HG03442 (cell line): ENCODE measurements around the gene PPFIA1.

Experiments
- ATAC-seq: cut with Tn5 transposase; IDR thresholded peaks from one replicate; pipeline ENCODE4 v1.9.1; 2021; ENCODE audit warnings: mild to moderate bottlenecking, moderate library complexity; ENCODE audit not compliant: unreplicated experiment

Gene PPFIA1

GRCh38 chr11:70409871-70410270, 139.4 kb downstream of the PPFIA1 start:
- ATAC-seq = no peak

DNA sequence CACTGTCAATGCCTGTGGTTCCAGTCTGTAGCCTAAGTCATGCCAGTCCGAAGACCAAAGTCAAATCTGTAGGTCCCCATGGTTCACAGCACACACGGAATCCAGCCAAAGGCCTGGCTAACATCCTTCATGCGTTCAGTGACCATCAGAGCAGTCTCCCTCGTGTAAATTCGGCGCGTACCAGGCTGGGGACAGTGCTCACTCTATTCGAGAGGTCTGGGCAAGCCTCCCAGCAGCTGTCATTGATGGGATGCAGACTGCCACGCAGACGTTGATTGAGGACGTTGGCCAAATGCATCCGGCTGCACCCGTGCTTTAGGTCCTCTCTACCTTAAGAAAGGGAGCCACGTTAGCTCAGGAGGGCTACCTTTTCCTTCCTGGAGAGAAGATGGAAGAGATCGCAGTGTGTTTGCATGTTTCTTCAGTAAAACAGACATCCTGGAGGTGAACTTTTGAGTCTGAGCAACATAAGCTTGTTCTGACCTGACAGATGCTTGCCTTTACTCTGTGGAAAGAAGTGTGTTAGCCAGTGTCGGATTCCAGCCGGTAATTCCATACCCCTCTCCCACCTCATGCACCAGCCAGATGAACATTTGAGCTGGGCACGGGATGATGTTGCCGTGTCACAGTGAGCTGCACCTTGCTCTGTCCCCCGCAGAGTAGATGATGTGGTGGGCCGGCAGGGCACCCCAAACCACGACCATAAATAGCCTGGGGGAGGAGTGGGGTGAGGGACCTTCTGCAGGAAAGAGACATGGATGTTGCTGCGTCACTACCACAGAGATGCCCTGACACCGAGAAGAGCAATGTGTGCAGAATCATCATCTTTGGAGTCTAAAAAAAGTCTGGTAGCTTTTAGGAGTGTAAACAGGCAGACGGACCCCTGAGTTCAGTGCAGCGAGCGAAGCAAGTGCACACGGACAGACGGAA, 140.1 kb downstream of the PPFIA1 start:
- no peak for ATAC-seq

- no peak for ATAC-seq
These were observed 141.4 kb downstream of the PPFIA1 start for GRCh38 chr11:70411713-70412452.

DNA sequence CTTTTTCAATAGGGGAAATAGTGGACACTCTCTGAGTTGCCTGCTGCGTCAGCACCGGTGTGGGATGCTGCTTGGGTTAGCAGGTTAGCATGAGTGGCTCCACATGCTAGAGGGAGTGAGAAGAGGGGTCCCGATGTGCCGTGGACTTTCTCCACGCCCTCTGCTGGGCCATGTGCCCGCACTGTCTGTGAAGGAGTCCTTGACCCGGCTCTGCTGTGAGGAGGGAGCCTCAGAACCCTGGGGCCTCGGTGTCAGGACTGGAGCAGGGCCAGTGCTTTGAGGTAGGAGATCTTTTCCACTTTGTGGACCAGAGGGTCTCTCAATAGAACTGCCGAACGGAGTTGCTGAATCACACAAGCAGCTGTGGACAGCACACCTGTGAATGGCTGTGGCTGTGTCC, 142.7 kb downstream of the PPFIA1 start:
- no peak for ATAC-seq

DNA sequence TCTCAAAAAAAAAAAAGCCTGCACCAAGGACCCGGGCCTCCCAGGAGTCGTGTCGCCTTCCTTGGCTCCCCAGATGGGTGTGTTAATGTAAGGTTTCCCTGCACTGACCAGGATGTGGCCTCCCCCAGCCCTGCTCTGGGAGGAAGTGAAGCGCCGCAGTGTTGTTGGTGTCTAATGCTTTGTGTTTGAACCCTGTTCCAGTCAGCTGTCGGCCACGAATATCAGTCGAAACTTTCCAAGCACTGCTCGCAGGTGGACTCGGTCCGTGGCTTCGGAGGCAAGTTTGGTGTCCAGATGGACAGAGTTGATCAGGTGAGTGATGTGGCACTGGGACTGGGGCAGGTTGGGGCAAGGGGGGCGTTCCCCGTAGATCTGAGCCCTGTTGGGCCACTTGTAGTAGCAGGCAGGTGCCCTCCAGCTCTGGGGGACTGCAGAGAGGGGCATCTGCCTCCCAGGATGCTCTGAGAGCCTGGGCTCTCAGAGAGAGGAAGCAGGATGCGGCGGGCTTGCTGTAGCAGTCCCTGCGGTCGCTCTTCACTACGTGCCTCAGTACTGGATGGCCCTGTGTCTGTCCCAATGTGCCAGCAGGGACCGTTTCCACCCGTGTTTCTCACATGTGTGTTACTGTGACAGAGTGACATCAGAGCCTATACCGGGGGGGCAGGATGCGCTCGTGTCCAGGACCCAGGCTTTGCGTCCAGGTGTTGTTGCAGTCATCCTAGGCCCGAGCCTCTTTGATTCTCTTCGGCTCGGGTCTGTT, 144.0 kb downstream of the PPFIA1 start:
- ATAC-seq = no peak

GRCh38 chr11:70415191-70415590, 144.7 kb downstream of the PPFIA1 start:
- no peak for ATAC-seq

- no peak for ATAC-seq
These were observed 145.3 kb downstream of the PPFIA1 start for GRCh38 chr11:70415642-70416395.

DNA sequence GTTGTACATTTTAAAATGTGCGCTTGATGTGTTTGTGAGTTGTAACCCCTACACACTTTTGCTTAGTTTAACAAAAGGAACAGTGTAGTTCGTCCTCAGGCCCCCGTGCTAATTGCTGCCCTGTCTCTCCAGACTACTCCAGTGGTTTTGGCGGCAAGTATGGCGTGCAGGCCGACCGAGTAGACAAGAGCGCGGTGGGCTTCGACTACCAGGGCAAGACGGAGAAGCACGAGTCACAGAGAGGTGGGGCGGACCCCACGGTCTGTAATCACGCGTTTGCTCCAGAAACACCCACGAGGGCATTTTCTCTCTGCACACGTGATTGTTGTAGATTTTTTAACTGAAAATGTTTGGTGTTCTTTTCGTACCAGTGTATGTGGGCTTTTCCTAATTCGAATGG, 146.4 kb downstream of the PPFIA1 start:
- ATAC-seq = no peak

GRCh38 chr11:70418130-70418529, 147.6 kb downstream of the PPFIA1 start:
- no peak for ATAC-seq

- ATAC-seq = no peak
These were observed 149.0 kb downstream of the PPFIA1 start for GRCh38 chr11:70419307-70420007.

- no peak for ATAC-seq
These were observed 149.5 kb downstream of the PPFIA1 start for GRCh38 chr11:70420008-70420464.

- ATAC-seq = no peak
These were observed 150.0 kb downstream of the PPFIA1 start for GRCh38 chr11:70420496-70420895.

GRCh38 chr11:70421123-70421522, 150.6 kb downstream of the PPFIA1 start:
- no peak for ATAC-seq

DNA sequence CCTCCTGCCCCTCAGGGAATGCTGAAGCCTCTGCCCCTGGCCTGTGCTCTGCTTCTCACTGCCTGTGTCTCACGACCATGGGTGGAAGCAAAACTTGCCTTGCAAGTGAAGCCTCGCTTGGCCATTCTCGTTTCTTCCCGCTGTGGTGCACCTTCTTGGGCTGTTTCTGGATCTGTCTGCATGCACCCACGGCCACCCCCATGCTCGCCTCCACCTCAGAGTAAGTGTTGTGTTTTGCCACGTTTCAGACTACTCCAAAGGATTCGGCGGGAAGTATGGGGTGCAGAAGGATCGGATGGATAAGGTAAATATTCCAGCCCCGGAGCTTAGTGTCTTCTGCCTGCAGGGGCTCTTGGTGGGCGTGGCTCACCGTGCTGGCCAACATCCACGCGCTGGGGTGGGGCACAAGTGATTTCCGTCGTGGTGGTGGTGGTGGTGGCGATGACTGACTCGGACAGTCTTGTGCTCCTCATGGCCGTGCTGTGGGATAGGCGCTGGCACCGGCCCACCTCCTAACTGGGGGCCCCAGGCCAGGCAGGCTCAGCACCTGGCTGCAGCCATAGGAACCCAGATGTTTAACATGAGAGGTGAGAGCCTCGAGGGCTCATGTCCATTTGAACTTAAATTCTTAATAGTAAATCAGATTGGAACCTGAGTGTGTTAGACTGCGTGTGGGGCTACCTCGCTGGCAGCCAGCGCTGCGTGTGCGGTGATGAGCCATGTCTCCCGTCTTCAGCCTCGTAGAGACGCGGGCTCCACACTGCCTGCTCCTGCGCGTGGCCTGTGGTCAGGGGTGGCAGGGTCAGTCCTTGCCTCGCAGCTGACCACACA, 152.4 kb downstream of the PPFIA1 start:
- no peak for ATAC-seq

GRCh38 chr11:70423523-70424505, 153.3 kb downstream of the PPFIA1 start:
- ATAC-seq = peak; percentile 64

DNA sequence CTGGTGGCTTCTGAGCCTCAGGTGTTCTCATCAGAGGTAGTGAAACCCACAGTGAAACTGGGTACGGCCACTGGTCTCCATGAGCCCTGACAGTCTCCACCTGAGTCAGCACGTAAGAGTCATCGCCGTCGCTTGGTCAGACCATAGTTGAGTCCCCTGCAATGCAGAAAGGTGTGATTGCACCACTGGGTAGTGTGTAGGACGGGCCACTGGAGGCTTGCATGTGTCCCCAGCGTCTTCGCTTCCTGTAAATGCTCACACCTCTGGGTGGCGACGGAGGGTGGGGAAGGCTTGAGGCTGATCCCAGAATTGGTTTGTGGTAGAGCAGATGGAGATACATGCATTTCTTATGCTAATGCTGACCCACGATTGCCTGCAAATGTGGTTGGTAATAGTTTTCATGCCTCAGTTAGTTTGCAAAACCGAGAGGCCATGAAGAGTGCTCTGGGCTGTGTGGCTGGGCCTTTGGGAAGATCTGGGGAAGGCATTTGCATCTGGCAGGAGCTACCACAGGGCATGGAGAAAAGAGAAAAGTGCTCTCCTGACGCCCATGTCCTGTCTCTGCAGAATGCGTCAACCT, 154.4 kb downstream of the PPFIA1 start:
- no peak for ATAC-seq

DNA sequence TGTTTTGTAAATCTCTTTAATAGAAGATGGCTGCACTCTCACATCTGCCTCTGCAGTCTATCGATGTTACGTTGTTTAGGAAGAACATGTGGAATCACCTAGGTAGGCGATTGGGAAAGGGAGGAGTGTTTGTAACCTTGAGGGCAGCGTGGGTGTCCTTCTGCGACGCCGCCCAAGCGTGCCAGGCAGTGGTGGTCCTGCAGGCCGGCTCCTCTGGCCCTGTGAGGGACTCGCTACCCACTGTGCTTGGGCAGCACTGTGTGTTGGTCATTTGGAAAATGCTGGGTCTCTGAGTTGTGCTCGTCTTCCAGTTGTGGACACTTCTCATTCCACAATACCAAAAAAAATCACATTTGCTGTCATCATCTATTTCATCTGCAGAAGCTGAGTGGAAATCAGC, 156.9 kb downstream of the PPFIA1 start:
- no peak for ATAC-seq
